Neural progenitor cell (in vitro differentiated cells): Measurements from ENCODE around the gene DISC1. TPM values are rescaled to one million over a fixed set of nuclear protein-coding genes. Genes with fewer than 3 reads are reported as not detected.

Source experiments
- DNase-seq: peaks from one replicate; pipeline ENCODE4 v3.0.0-alpha.2; 2016; ENCODE audit warnings: low spot score
- H2AFZ ChIP-seq: fragments of 200-600 bp; sonication (generic); replicated peaks from 2 replicates; pipeline ENCODE4 v1.6.1; 2016; ENCODE audit warnings: antibody characterized with exemption
- H3F3A ChIP-seq: fragments of 200-600 bp; sonication (generic); 2 replicates; pipeline ENCODE4 v1.6.1; 2016; ENCODE audit warnings: antibody characterized with exemption, low read depth
- H3K27ac ChIP-seq: fragments of 200-600 bp; sonication (generic); 2 replicates; pipeline ENCODE4 v1.5.1; 2016; ENCODE audit warnings: mild to moderate bottlenecking
- H3K27me3 ChIP-seq: fragments of 200-600 bp; sonication (generic); 2 replicates; pipeline ENCODE4 v1.6.1; 2016; ENCODE audit warnings: mild to moderate bottlenecking, moderate library complexity
- H3K36me3 ChIP-seq: fragments of 200-600 bp; sonication (generic); 2 replicates; pipeline ENCODE4 v1.5.1; 2016
- H3K4me1 ChIP-seq: fragments of 200-600 bp; sonication (generic); 2 replicates; pipeline ENCODE4 v1.6.1; 2016; ENCODE audit warnings: mixed run types
- H3K4me2 ChIP-seq: fragments of 200-600 bp; sonication (generic); 2 replicates; pipeline ENCODE4 v1.6.1; 2016
- H3K4me3 ChIP-seq: fragments of 200-600 bp; sonication (generic); 2 replicates; pipeline ENCODE4 v1.5.1; 2016
- H3K79me2 ChIP-seq: fragments of 200-600 bp; sonication (generic); 2 replicates; pipeline ENCODE4 v1.6.1; 2016; ENCODE audit warnings: low read depth
- H3K9ac ChIP-seq: fragments of 200-600 bp; sonication (generic); 2 replicates; pipeline ENCODE4 v1.6.1; 2016
- H3K9me3 ChIP-seq: fragments of 200-600 bp; sonication (generic); 2 replicates; pipeline ENCODE4 v1.5.1; 2016; ENCODE audit warnings: low read depth
- H4K20me1 ChIP-seq: fragments of 200-600 bp; sonication (generic); 2 replicates; pipeline ENCODE4 v1.6.1; 2016; ENCODE audit warnings: low read depth
- H3K27ac Mint-ChIP-seq: 3 replicates; pipeline ENCODE4 v1.8.0; 2021; ENCODE audit warnings: mixed read lengths
- H3K27me3 Mint-ChIP-seq: 2 replicates; pipeline ENCODE4 v1.8.0; 2022; ENCODE audit warnings: low read depth, mild to moderate bottlenecking, inconsistent platforms, moderate library complexity, mixed read lengths; ENCODE audit not compliant: insufficient read depth
- H3K36me3 Mint-ChIP-seq: 3 replicates; pipeline ENCODE4 v1.8.0; 2021; ENCODE audit warnings: mixed read lengths
- H3K4me1 Mint-ChIP-seq: 3 replicates; pipeline ENCODE4 v1.8.0; 2021; ENCODE audit warnings: mixed read lengths
- H3K4me3 Mint-ChIP-seq: 3 replicates; pipeline ENCODE4 v1.8.0; 2021; ENCODE audit warnings: mild to moderate bottlenecking, moderate library complexity, mixed read lengths
- H3K9me3 Mint-ChIP-seq: 3 replicates; pipeline ENCODE4 v1.8.0; 2020; ENCODE audit warnings: mixed read lengths
- CTCF ChIP-seq: fragments of 200-600 bp; sonication (generic); IDR thresholded peaks from 2 replicates; pipeline ENCODE4 v1.5.1; 2017; ENCODE audit warnings: antibody characterized with exemption, mild to moderate bottlenecking
- EZH2 ChIP-seq: fragments of 200-600 bp; sonication (generic); IDR thresholded peaks from 2 replicates; pipeline ENCODE4 v1.6.1; 2017; ENCODE audit warnings: antibody characterized with exemption, mild to moderate bottlenecking, moderate library complexity
- EZH2phosphoT487 ChIP-seq: fragments of 200-600 bp; sonication (generic); IDR thresholded peaks from 2 replicates; pipeline ENCODE4 v1.6.1; 2017; ENCODE audit warnings: antibody characterized with exemption
- total RNA-seq: library from RNA; depleted of rRNA; stranded (reverse); fragments of >200 nt; gene quantifications from 2 replicates; pipeline ENCODE4 v1.2.3, GENCODE V29; 2015; ENCODE audit warnings: low replicate concordance

DISC1 gene
- total RNA-seq, 1 donor from 2014 or later, result 1.8 TPM

GRCh38 chr1:231682779-231683178 is 56.2 kb downstream of the DISC1 start:
- Histone ChIP-seq H2AFZ (no peak overlapping the region), H3F3A (no peaks in the 10 kb centered on the region), H3K27me3 (no peaks in the 10 kb centered on the region), H3K4me3 (no peak overlapping the region), H3K36me3 (no peaks in the 10 kb centered on the region), H3K9ac (no peak overlapping the region), H3K79me2 (no peaks in the 10 kb centered on the region), H3K4me2 (no peak overlapping the region), H4K20me1 (no peaks in the 10 kb centered on the region), H3K27ac (no peak overlapping the region), H3K9me3 (no peaks in the 10 kb centered on the region), H3K4me1 (no peaks in the 10 kb centered on the region)
- TF ChIP-seq EZH2phosphoT487 (no peak), CTCF (no peak), EZH2 (no peak)
- Mint-ChIP-seq H3K9me3 (peaks cover 11% of the 10 kb centered on the region), H3K27ac (no peak overlapping the region), H3K36me3 (peaks cover 6% of the 10 kb centered on the region), H3K27me3 (no peaks in the 10 kb centered on the region), H3K4me1 (peaks cover 4% of the 10 kb centered on the region), H3K4me3 (no peak overlapping the region)
- DNase-seq, result no peak

- H3K4me1 Mint-ChIP-seq, result no peaks in the 10 kb centered on the region
- no peak overlapping the region for H3K4me3 Mint-ChIP-seq
- H3K4me2 ChIP-seq, result no peak overlapping the region
- H3K27ac Mint-ChIP-seq, result no peak overlapping the region
- peaks cover 6% of the 10 kb centered on the region for H3K36me3 Mint-ChIP-seq
- no peaks in the 10 kb centered on the region for H3K36me3 ChIP-seq
- no peak overlapping the region for H3K4me3 ChIP-seq
- no peak for DNase-seq
- H3K27ac ChIP-seq, result no peak overlapping the region
- no peaks in the 10 kb centered on the region for H3K4me1 ChIP-seq
- TF ChIP-seq EZH2, result no peak
- TF ChIP-seq EZH2phosphoT487, result no peak
- H4K20me1 ChIP-seq, result no peaks in the 10 kb centered on the region
- no peak overlapping the region for H3K9ac ChIP-seq
- no peak overlapping the region for H2AFZ ChIP-seq
- no peaks in the 10 kb centered on the region for H3K79me2 ChIP-seq
- H3F3A ChIP-seq, result no peaks in the 10 kb centered on the region
- H3K27me3 ChIP-seq, result no peaks in the 10 kb centered on the region
- no peaks in the 10 kb centered on the region for H3K9me3 ChIP-seq
- peaks cover 11% of the 10 kb centered on the region for H3K9me3 Mint-ChIP-seq
- no peaks in the 10 kb centered on the region for H3K27me3 Mint-ChIP-seq
Observed at GRCh38 chr1:231683439-231684165, 57.0 kb downstream of the DISC1 start.

GRCh38 chr1:231684356-231685244 is 58.0 kb downstream of the DISC1 start:
- Histone ChIP-seq H3K36me3 (no peaks in the 10 kb centered on the region), H2AFZ (no peak overlapping the region), H3K4me3 (no peak overlapping the region), H3K9me3 (no peaks in the 10 kb centered on the region), H3K4me2 (no peak overlapping the region), H3K27ac (no peak overlapping the region), H3F3A (no peaks in the 10 kb centered on the region), H3K27me3 (no peaks in the 10 kb centered on the region), H3K79me2 (no peaks in the 10 kb centered on the region), H4K20me1 (no peaks in the 10 kb centered on the region), H3K9ac (no peak overlapping the region), H3K4me1 (no peaks in the 10 kb centered on the region)
- no peak overlapping the region for H3K27ac Mint-ChIP-seq
- TF ChIP-seq EZH2, result no peak
- TF ChIP-seq EZH2phosphoT487, result no peak
- TF ChIP-seq CTCF, result no peak
- H3K36me3 Mint-ChIP-seq, result peaks cover 7% of the 10 kb centered on the region
- no peaks in the 10 kb centered on the region for H3K27me3 Mint-ChIP-seq
- H3K9me3 Mint-ChIP-seq, result peaks cover 12% of the 10 kb centered on the region
- no peak for DNase-seq
- H3K4me1 Mint-ChIP-seq, result peaks cover 1% of the 10 kb centered on the region
- H3K4me3 Mint-ChIP-seq, result no peak overlapping the region
